DMS 273 (cell line): ENCODE results near the gene SNCB.

Experiments used
- DNase-seq: peaks from one replicate; lab custom pipeline; 2025; ENCODE audit not compliant: unreplicated experiment; lab: John Stamatoyannopoulos, UW

Gene SNCB

DNA sequence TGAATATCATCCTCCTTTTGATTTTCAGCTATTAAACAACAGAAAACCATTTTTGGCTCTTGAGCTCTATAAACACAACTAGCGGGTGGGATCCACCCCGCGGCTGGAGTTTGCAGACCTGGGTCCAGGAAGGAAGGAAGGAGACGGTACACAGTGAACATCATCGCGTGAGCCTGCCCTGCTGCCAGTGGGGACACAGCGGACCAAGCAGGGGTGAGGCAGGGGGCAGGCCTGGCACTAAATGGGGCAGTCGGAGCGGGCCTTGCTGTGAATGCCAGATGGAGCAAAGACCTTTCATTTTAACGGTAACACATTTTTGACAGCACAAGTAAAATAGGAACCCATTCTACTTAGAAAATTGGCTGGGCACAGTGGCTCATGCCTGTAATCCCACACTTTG lies 31.3 kb upstream of the SNCB start:
- no peak for DNase-seq

DNA sequence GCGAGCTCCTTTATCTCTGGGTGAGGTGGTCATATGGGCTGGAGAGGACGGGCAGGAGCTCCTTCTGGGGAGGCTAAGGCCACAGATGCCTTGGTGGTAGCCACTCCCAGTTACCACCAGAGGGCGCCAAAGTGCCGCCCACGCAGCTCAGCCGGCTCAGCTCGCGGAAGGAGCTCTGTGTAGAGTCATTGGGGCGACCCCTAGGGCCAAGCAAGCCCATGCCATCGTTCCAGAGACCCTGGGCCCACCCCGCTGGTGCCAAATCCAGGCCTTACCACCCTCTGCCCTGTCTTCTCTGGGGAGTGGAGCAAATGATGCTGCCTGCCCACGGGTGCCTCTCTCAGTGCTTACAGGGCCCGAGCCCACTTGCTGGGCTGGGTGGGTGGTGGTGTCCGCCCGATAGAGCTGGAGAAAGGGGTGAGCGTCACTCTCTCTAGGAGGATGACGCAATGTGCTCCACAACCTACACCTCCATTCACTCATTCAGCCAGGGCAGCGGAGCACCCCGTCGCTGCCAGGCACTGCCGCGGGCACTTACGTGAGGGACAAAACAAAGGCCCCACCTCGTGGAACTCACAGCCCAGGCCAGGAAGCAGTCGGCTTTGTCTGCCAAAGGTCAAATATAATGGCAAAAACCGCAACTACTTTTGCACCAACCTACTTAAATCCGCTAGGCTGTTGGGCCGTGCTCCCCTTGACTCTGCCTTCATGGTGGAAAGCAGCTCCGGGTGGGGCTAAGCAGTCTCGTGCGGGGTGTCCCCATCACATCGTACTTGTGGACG lies 30.7 kb upstream of the SNCB start:
- peak; percentile 91 for DNase-seq

GRCh38 chr5:176660530-176660859 lies 30.2 kb upstream of the SNCB start:
- no peak for DNase-seq

- DNase-seq, result no peak
Observed at GRCh38 chr5:176659860-176660461, 29.6 kb upstream of the SNCB start.

DNA sequence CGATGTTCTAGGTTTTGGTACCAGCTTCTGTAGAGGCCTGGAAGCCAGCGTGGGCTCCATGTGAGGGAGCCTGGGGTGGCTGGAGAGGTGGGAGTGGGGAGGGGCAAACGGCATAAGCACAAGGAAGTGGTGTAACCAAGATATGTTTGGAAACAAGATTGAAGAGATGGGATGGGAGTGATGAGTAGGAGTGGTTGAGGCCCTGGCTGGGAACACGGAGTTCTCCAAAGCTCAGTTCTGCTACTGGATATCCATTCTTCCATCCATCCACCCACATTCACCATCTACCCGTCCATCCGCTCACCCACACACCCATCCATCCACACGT lies 29.1 kb upstream of the SNCB start:
- no peak for DNase-seq

- no peak for DNase-seq
Observed at GRCh38 chr5:176658817-176659511, 28.6 kb upstream of the SNCB start.

DNA sequence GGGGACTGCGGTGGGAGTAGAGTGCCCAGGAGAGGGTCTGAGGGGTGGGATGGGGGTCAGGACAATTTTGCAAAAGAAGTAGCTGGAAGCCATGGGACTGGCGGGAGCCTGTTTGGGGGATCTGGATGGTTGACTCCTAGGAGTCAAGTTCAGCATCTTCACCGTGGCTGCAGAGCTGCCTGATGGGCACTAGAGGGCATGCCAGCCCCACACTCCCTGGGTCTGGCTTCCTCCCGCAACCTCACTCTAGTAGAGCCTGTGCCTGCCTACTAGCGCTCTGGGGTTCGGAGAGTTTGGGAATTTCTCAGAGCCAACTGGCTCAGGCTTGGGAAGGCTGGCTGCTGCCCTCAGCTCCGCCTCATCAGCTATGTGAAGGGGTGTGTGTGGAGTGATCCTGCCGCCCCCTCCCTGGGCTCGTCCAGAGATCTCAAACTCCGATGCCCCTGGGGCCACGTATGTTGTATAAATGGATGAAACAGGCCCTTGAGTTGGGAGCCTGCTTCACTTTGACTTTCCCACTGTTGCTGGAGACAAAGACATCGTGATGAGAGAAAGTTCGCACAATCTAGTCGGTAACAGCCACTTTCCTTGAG lies 27.8 kb upstream of the SNCB start:
- DNase-seq, result peak; percentile 91

- no peak for DNase-seq
Observed at GRCh38 chr5:176656467-176656990, 26.2 kb upstream of the SNCB start.

DNA sequence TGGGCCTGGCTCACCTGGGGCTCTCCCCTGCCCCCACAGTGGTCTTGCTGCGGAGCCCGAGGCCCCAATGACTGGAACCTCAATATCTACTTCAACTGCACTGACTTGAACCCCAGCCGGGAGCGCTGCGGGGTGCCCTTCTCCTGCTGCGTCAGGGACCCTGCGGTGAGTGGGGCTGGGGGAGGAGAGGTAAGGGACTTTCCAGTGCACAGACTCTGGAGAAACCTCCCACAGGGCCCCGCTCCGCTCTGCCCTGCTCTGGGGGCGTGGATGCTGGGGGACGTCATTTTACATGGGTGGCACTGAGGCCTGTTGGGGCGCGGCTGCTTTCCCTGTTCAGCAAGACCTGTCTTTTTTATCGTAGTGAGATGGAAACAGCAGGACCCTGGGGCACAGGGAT lies 24.5 kb upstream of the SNCB start:
- DNase-seq, result no peak

DNA sequence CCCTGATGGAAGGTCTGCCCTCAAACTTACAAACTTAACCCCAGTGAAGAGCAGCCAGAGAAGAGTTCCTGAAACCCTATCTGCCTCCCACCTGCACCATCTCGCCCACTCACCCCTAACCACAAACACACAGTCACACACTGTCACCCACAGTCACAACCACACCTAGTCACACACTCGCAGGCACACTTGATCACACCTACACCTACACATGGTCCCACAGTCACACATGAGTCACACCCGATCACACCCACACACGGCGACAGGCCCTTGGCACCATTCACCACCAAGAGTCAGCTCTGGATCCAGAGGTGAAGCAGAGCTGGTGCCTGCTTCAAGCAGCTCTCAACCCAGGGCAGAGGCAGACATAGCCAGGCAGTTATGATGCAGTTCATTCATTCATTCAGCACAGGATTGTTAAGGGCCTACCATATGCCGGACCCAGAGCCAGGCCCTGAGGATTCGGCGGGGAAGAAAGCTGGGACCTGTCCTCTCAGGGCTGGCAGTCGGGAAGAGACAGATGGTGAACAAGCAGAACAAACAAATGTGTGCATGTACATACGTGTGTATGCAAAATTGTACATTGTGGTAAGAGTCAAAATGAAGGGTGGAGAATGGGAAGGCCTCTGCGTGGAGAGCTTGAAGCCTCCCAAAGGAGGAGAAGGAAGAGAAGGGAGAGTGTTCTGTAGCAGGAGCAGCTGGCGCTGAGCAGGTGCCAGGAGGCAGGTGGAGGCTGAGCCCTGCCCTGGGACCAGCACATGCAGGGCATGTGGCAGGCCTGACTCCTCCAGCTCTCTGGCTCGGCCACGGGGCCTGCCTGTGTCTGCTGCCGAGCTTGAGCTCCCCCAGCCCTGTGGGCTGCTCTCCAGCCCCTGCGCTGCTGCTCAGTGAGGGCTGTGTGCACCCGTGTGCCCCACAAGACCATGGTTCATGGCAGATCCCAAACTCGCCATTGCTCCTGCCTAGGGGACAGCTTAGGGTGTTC lies 23.4 kb upstream of the SNCB start:
- DNase-seq, result peak; percentile 93

- peak; percentile 96 for DNase-seq
Observed at GRCh38 chr5:176652136-176652535, 21.8 kb upstream of the SNCB start.

GRCh38 chr5:176651472-176651980 lies 21.2 kb upstream of the SNCB start:
- DNase-seq, result peak; percentile 75

GRCh38 chr5:176650354-176650884 lies 20.1 kb upstream of the SNCB start:
- DNase-seq, result peak; percentile 67

- DNase-seq, result no peak
Observed at GRCh38 chr5:176648474-176649194, 18.3 kb upstream of the SNCB start.

- DNase-seq, result peak; percentile 79
Observed at GRCh38 chr5:176647843-176648473, 17.6 kb upstream of the SNCB start.

GRCh38 chr5:176647030-176647842 lies 16.9 kb upstream of the SNCB start, which contains the start of gene TSPAN17:
Gene TSPAN17, plus strand, starts transcription at chr5:176647484. Its CDS starts 132 bp downstream, at chr5:176647616.
- DNase-seq, result peak; percentile 100

GRCh38 chr5:176646707-176647029 lies 16.3 kb upstream of the SNCB start:
- DNase-seq, result no peak

GRCh38 chr5:176646049-176646706 lies 15.8 kb upstream of the SNCB start:
- DNase-seq, result no peak
